Loucy (cell line): ENCODE data around the gene GASK1A.

Experiments
- H2AFZ ChIP-seq: fragments of 200-600 bp; sonication (generic); 2 replicates; pipeline ENCODE4 v1.6.0; 2016; ENCODE audit warnings: antibody characterized with exemption, mild to moderate bottlenecking, low read length, moderate library complexity
- H3F3A ChIP-seq: fragments of 200-600 bp; 2 replicates; pipeline ENCODE4 v1.6.0; 2016; ENCODE audit warnings: antibody characterized with exemption, low read depth, mild to moderate bottlenecking
- H3K27me3 ChIP-seq: fragments of 200-600 bp; sonication (generic); 2 replicates; pipeline ENCODE4 v1.6.1; 2014; ENCODE audit warnings: low read length, mild to moderate bottlenecking; ENCODE audit not compliant: insufficient read depth, poor library complexity, severe bottlenecking
- H3K36me3 ChIP-seq: fragments of 200-600 bp; sonication (generic); 2 replicates; pipeline ENCODE4 v1.6.1; 2016; ENCODE audit warnings: low read length; ENCODE audit not compliant: insufficient read depth
- H3K4me1 ChIP-seq: fragments of 200-600 bp; sonication (generic); 2 replicates; pipeline ENCODE4 v1.5.1; 2014; ENCODE audit warnings: low read length, mild to moderate bottlenecking; ENCODE audit not compliant: insufficient read depth, poor library complexity, severe bottlenecking
- H3K4me2 ChIP-seq: fragments of 200-600 bp; sonication (generic); 2 replicates; pipeline ENCODE4 v1.6.0; 2014; ENCODE audit warnings: antibody characterized with exemption, low read length, low read depth, mild to moderate bottlenecking; ENCODE audit not compliant: poor library complexity, severe bottlenecking
- H3K4me3 ChIP-seq: fragments of 200-600 bp; sonication (generic); 2 replicates; pipeline ENCODE4 v1.5.1; 2014; ENCODE audit warnings: low read length, mild to moderate bottlenecking, mixed read lengths; ENCODE audit not compliant: poor library complexity, severe bottlenecking
- H3K79me2 ChIP-seq: fragments of 200-600 bp; sonication (generic); 2 replicates; pipeline ENCODE4 v1.6.1; 2014; ENCODE audit warnings: low read length; ENCODE audit not compliant: insufficient read depth
- H3K9ac ChIP-seq: fragments of 200-600 bp; sonication (generic); 2 replicates; pipeline ENCODE4 v1.6.0; 2014; ENCODE audit warnings: mild to moderate bottlenecking, low read depth, low read length, moderate library complexity; ENCODE audit not compliant: poor library complexity, severe bottlenecking
- H3K9me2 ChIP-seq: fragments of 200-600 bp; sonication (generic); replicated peaks from 2 replicates; pipeline ENCODE4 v1.6.1; 2016; ENCODE audit warnings: low read depth, low read length, mixed read lengths
- H3K9me3 ChIP-seq: fragments of 200-600 bp; sonication (generic); 2 replicates; pipeline ENCODE4 v1.6.1; 2014; ENCODE audit warnings: mild to moderate bottlenecking, antibody characterized with exemption, low read length, low read depth; ENCODE audit not compliant: insufficient read depth
- H4K20me1 ChIP-seq: fragments of 200-600 bp; sonication (generic); 2 replicates; pipeline ENCODE4 v1.6.0; 2014; ENCODE audit warnings: antibody characterized with exemption, low read length, mild to moderate bottlenecking; ENCODE audit not compliant: insufficient read depth, poor library complexity, severe bottlenecking
- EZH2phosphoT487 ChIP-seq: fragments of 200-600 bp; IDR thresholded peaks from 2 replicates; pipeline ENCODE4 v1.6.1; 2018; ENCODE audit warnings: antibody characterized with exemption, mild to moderate bottlenecking, moderate library complexity, borderline replicate concordance
- TF ChIP-seq, protein P1 (sequence below): fragments of 200-600 bp; sonication (generic); conservative IDR thresholded peaks from 2 replicates; pipeline ENCODE4 v1.5.1; 2014; ENCODE audit warnings: mild to moderate bottlenecking, antibody characterized with exemption, low read length

Gene GASK1A

DNA sequence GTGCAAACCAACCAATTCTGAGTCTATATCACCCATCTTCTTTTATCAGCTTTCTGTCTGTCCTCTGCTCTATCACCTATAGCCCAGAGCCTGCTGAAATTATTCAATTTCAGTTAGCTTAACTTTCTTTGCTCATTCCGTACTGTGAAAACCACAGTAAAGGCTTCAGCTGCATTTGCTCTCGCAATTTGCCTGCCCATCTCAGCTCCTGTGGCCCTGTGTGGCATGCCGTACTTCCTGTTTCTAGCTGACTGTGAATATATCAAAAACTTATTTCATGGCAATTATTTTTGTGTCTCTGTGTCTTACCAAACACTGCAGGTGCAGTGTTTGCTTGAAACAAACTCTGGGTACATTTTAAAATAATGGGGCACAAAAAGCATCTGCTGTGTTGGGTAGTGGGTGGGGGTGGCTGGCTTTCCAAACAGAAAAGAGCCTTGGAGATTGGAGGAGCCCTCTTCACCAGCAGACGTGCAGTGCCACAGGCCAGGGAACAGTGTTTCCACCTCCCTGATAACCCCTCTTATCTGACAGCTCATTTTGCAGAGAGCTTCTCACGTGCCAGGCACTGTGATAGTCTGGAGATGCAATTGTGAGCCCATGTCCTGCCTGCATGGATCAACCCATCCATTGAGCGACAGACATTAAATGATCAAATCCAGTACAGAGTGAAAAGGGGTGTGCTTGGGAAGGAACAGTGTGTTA lies 45.2 kb downstream of the GASK1A start:
- Histone ChIP-seq H3K9me2 (no peaks in the 10 kb centered on the region), H4K20me1 (no peaks in the 10 kb centered on the region), H3K4me2 (peak overlapping the region; percentile 77), H3K79me2 (no peaks in the 10 kb centered on the region), H3K9me3 (no peaks in the 10 kb centered on the region), H2AFZ (peak overlapping the region; percentile 56), H3K27me3 (no peaks in the 10 kb centered on the region), H3F3A (peaks cover 21% of the 10 kb centered on the region; the same call in 1 of the 2 replicates), H3K9ac (peak overlapping the region; percentile 70), H3K36me3 (no peaks in the 10 kb centered on the region), H3K4me3 (peak overlapping the region; percentile 67), H3K4me1 (peaks cover 57% of the 10 kb centered on the region)
- TF ChIP-seq, protein P1, sequence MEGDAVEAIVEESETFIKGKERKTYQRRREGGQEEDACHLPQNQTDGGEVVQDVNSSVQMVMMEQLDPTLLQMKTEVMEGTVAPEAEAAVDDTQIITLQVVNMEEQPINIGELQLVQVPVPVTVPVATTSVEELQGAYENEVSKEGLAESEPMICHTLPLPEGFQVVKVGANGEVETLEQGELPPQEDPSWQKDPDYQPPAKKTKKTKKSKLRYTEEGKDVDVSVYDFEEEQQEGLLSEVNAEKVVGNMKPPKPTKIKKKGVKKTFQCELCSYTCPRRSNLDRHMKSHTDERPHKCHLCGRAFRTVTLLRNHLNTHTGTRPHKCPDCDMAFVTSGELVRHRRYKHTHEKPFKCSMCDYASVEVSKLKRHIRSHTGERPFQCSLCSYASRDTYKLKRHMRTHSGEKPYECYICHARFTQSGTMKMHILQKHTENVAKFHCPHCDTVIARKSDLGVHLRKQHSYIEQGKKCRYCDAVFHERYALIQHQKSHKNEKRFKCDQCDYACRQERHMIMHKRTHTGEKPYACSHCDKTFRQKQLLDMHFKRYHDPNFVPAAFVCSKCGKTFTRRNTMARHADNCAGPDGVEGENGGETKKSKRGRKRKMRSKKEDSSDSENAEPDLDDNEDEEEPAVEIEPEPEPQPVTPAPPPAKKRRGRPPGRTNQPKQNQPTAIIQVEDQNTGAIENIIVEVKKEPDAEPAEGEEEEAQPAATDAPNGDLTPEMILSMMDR = no peak
- no peak for TF ChIP-seq EZH2phosphoT487

DNA sequence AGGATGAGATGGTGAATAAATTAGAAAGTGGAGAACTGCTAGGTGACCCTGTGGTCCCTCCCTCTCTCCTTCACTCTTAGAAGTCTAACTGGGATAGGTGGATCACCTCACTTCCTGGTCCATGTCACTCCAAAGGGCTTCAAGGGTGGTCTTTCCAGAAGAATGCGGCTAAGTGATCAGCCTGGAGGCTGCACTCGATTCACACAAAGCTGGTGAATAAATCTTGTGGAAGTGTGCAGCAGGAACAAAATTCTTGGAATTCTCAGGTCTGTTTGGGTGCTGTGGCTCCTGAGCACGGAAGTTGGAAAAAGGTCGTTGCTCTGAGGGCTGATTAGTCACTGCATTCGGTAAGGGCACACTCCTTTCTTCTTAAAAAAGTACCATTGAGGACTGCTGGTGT lies 46.3 kb downstream of the GASK1A start:
- H3K4me1 ChIP-seq = peaks cover 51% of the 10 kb centered on the region
- H3K79me2 ChIP-seq = no peaks in the 10 kb centered on the region
- H3K4me2 ChIP-seq = no peak overlapping the region
- no peaks in the 10 kb centered on the region for H3K9me2 ChIP-seq
- H3K9ac ChIP-seq = peak overlapping the region; percentile 70
- no peaks in the 10 kb centered on the region for H3K9me3 ChIP-seq
- no peaks in the 10 kb centered on the region for H3K27me3 ChIP-seq
- no peaks in the 10 kb centered on the region for H4K20me1 ChIP-seq
- no peak overlapping the region for H3K4me3 ChIP-seq
- H2AFZ ChIP-seq = no peak overlapping the region
- TF ChIP-seq, protein P1 = no peak
- no peak for TF ChIP-seq EZH2phosphoT487
- H3F3A ChIP-seq = peaks cover 21% of the 10 kb centered on the region; the same call in 1 of the 2 replicates
- H3K36me3 ChIP-seq = no peaks in the 10 kb centered on the region

DNA sequence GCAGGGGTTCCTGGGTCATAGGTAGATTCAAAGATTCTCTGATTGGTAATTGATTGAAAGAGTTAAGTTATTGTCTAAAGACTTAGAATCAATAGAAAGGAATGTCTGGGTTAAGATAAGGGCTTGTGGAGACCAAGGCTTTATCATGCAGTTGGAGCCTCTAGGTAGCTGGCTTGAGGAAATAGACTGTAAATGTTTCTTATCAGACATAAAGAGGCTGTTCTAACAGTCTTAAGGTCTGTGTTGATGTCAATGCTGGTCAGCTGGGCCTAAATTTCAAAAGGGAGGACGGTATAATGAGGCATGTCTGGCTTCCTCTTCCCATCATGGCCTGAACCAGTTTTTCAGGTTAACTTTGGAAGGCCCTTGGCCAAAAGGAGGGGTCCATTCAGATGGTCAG lies 48.9 kb downstream of the GASK1A start:
- Histone ChIP-seq H3K79me2 (no peaks in the 10 kb centered on the region), H3K4me3 (no peak overlapping the region), H3F3A (peaks cover 15% of the 10 kb centered on the region; the same call in 1 of the 2 replicates), H3K9me3 (no peaks in the 10 kb centered on the region), H3K27me3 (no peaks in the 10 kb centered on the region), H3K4me2 (no peak overlapping the region), H3K9me2 (no peaks in the 10 kb centered on the region), H2AFZ (no peak overlapping the region), H3K4me1 (peaks cover 25% of the 10 kb centered on the region), H3K36me3 (no peaks in the 10 kb centered on the region), H3K9ac (no peak overlapping the region), H4K20me1 (no peaks in the 10 kb centered on the region)
- TF ChIP-seq EZH2phosphoT487 = no peak
- TF ChIP-seq, protein P1 = no peak
